ENCODE data around the gene A1BG. TPM values are rescaled to one million over a fixed set of nuclear protein-coding genes. Genes with fewer than 3 reads are reported as not detected.

Gene A1BG
- total and polyA plus RNA-seq, 2 of the 13 experiments (the other 11 are each of a cell fraction or from before 2014, with no cell fraction given) = 14.7 to 41.4 TPM

GRCh38 chr19:58353717-58354477 lies 605 bp upstream of the A1BG start (continued):
- TF ChIP-seq ZNF574 (CRISPR knock-in tag; IDR thresholded peaks at IDR 0.05) (no peak; the same call in none of the 2 replicates), HOXA9 (CRISPR knock-in tag; IDR thresholded peaks at IDR 0.05; ENCODE audit: borderline replicate concordance) (no peak), FOXK1 (CRISPR knock-in tag; IDR thresholded peaks at IDR 0.05; ENCODE audit: borderline replicate concordance, low read depth) (no peak), ZNF766 (CRISPR knock-in tag; IDR thresholded peaks at IDR 0.05; ENCODE audit: borderline replicate concordance) (0 out of 2 replicates have a peak, but pooled peaks have one; percentile 52), DDIT3 (CRISPR knock-in tag; IDR thresholded peaks at IDR 0.05) (no peak), ZNF317 (CRISPR knock-in tag; IDR thresholded peaks at IDR 0.05) (no peak)

GRCh38 chr19:58351990-58352755 lies 1.1 kb downstream of the A1BG start:
- ATAC-seq = peak; percentile 9
- CTCF ChIA-PET (ENCODE audit: low intra/inter-chr PET ratio, low total read pairs) = no interaction called here
- DNase-seq (ENCODE audit: low spot score) = no peak
- no peak overlapping the region for H2AFZ ChIP-seq (ENCODE audit: low read length)
- in situ Hi-C loops (cut with HindIII; ENCODE audit: extremely low pct_ligation_motif_present, low pct_unique_long_range_greater_than_20kb) (no loop called here), intact Hi-C loops (cut with micrococcal nuclease; ENCODE audit: unreplicated experiment) (no loop called here)
- no peaks in the 10 kb centered on the region for H3K36me3 ChIP-seq (replicated peaks in 1 of 2; ENCODE audit: control insufficient read depth in 1 of 2, insufficient read depth in 2 of 2, low read length in 2 of 2)
- no peak overlapping the region for H3K27ac ChIP-seq (ENCODE audit: extremely low read length, insufficient read depth, low read length)
- no peaks in the 10 kb centered on the region for H3K9me3 ChIP-seq (ENCODE audit: low read length)
- H3K4me1 ChIP-seq (ENCODE audit: insufficient read depth, low read length) = peaks cover 48% of the 10 kb centered on the region
- BruUV-seq (replicated peaks) = no TSS peak
- no peaks in the 10 kb centered on the region for H4K20me1 ChIP-seq (ENCODE audit: insufficient read depth, low read length)
- H3K4me2 ChIP-seq (ENCODE audit: low read depth, low read length) = peak overlapping the region; percentile 93
- no peaks in the 10 kb centered on the region for H3K79me2 ChIP-seq (ENCODE audit: insufficient read depth, low read length)
- FAIRE-seq = no peak
- H3K4me3 ChIP-seq (replicated peaks in 1 of 3; ENCODE audit: insufficient read depth in 1 of 3, low read depth in 2 of 3, low read length in 3 of 3) = peak overlapping the region; percentile 50 to 71 (median 68); a peak in 4 of 6 replicates
- 74% methylated on average over 17 of the region's 23 CpGs for WGBS (ENCODE audit: low lambda C conversion rate)
- POLR2A ChIA-PET = interaction anchor here (0.7 to 1.8 kb wide), 7 partner anchors 8 to 55 kb away, joined by 3 to 23 read pairs (median 3); partner anchors contain the start of genes ZNF497 and ZSCAN22
- H3K27me3 ChIP-seq (ENCODE audit: control insufficient read depth in 1 of 2, insufficient read depth in 2 of 2, low read length in 2 of 2) = no peaks in the 10 kb centered on the region
- H3K9ac ChIP-seq (ENCODE audit: insufficient read depth, low read depth, low read length) = peak overlapping the region; percentile 62; the same call in 1 of the 2 replicates
- TF ChIP-seq ZNF687 (CRISPR knock-in tag; IDR thresholded peaks at IDR 0.05) (peak; percentile 9; the same call in 1 of the 2 replicates), ZNF501 (CRISPR knock-in tag; IDR thresholded peaks at IDR 0.05) (0 out of 2 replicates have a peak, but pooled peaks have one; percentile 11), ZNF234 (CRISPR knock-in tag; conservative IDR thresholded peaks at IDR 0.05) (0 out of 2 replicates have a peak, but pooled peaks have one; percentile 30), ZNF841 (CRISPR knock-in tag; IDR thresholded peaks at IDR 0.05; ENCODE audit: borderline replicate concordance) (no peak), SAFB2 (CRISPR knock-in tag; IDR thresholded peaks at IDR 0.05; ENCODE audit: borderline replicate concordance, low read depth) (0 out of 2 replicates have a peak, but pooled peaks have one; percentile 43)
